HG03066 (cell line): Measurements from ENCODE around the gene LGALS3BP.

Experiments used
- ATAC-seq: cut with Tn5 transposase; IDR thresholded peaks from one replicate; pipeline ENCODE4 v1.9.1; 2021; ENCODE audit warnings: low read depth; ENCODE audit not compliant: unreplicated experiment

The LGALS3BP gene

DNA sequence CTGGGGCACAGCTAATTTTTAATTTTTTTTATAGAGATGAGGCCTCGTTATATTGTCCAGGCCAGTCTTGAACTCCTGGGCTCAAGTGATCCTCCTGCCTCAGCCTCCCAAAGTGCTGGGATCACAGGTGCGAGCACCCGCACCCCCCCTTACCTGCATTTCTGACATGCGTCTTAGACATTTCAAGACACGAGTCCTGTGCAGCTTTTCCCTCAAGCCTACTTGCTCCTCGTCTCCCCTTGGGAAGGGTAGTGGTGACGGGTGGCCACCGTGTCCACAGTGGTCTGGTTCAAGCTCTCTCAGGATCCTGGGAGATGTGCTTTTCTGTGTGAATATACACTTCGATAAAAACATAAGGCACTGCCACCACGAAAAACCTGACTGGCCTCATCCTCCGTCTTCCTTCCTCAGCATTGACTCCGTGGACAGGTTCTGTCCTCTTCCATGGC is 20.2 kb upstream of the LGALS3BP start:
- ATAC-seq = no peak

DNA sequence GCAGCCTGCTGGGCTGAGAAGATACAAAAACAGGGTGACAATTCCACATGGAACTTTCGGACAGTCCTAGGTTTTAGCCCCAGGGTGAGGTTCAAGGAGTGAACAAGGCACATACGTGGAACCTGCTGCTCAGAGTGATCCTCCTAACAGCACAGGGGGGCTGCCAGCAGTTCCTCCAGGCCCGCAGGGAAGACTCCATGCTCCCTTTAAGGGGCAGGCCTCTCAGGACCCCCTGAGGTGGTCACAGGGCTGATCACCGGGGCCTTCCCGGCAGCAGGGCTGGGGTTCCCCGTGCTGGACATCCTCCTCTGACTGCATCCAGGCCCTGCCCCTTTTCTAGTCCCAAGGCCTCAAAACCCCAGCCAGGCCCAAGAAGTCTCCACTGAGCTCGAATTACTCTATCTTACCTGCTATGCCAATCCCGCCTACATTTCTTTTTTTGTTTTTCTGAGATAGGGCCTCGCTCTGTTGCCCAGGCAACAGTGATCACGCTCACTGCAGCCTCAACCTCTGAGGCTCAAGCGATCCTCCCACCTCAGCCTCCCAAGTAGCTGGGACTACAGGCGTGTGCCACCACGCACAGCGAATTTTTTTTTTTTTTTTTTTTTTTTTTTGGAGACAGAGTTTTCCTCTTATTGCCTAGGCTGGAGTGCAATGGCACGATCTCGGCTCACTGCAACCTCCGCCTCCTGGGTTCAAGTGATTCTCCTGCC is 19.5 kb upstream of the LGALS3BP start:
- no peak for ATAC-seq

DNA sequence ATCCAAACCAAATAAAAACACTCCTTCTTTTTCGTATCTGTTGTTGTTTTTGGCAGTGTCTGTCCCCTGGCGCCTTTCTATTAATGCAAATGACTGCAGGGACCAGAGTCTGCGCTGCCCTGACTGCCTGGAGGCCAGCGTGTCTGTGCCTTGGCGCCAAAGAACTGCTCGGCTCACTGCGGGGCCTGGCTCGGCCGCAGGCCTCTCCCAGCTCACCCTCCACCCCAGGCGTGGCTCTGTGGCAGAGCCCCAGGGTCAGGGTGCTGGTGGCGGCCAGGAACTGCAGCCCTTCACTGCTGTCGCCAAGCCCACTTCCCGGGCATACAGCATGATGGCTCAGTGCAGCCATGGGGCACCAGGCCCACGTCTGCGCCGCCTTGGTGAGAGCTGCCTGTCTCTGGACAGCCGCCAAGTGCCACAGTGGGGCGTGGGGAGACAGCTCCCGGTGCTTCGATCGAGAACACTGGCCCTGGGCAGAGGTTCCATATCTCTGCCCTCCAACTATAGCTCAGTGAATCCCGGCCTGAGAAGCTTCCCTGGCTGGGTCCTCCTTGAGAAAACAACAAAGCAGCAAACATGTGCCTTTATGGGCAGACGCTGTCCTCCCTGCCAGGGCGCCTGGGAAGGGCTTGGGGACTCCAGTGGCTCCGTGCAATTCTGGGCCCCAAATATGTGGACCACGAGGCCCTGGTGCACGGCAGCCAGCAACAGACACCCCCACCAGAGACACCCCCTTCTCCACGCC is 18.8 kb upstream of the LGALS3BP start:
- ATAC-seq = no peak

DNA sequence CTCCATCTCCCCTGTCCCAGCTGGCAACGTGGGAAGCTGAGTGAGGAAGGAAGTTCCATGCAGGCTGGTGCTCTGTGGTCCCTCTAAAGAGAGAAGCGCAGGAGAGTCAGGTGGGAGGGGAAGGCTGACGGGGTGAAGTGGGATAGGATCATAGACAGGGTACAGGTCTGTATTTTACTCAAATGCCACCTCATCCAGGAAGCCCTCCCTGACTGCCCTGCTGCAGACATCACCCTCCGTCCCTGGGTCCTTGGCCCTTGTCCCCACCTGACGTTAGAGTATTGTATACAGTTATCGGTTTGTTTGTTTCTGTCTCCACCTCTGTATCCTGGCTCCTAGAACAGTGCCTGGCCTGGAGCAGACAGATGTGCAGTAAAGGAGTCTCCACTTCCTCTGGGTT is 18.2 kb upstream of the LGALS3BP start:
- ATAC-seq = no peak

DNA sequence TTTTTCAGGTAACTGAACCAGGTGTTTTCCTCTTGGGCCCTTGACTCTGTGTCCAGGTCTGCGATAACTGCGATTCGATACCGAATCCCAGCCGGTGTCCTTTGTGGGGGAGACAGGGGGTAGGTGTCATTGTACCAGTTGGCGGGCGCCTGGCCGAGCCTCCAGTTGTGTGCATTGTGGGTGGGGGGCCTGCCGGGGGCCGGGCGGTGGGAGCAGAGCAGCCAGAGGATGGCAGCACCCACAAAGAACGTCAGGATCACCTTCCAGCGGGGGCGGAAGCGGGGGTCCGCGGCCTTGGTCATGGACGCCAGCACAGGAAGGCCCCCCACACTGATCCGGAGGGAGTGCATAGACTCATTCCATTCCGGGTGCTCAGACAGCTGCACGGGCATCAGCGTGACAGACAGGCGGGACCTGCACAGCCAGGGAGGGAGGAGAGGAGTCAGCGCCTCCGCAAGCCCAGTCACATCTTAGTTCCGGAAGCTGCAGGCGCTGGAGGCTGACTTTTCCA is 17.6 kb upstream of the LGALS3BP start:
- ATAC-seq = no peak

DNA sequence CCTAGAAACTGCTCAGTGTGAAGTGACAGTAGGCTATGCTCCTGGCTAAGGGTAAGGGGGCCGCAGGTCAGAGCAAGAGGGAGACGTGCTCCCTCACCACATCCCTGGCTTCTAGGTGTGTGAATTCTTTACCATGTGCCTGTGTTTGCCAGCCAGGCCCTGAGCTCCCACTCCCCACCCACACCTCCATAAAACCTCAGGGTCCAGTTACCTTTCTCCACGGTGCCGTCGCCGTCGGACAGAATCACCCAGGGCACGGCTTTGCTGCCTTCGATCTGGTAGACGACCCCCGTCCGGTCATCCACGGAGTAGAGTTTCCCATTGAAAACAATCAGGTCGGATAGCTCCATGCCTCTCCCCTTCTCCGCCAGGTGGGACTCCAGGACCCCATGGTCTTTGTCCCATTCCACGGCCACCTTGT is 17.1 kb upstream of the LGALS3BP start:
- no peak for ATAC-seq

DNA sequence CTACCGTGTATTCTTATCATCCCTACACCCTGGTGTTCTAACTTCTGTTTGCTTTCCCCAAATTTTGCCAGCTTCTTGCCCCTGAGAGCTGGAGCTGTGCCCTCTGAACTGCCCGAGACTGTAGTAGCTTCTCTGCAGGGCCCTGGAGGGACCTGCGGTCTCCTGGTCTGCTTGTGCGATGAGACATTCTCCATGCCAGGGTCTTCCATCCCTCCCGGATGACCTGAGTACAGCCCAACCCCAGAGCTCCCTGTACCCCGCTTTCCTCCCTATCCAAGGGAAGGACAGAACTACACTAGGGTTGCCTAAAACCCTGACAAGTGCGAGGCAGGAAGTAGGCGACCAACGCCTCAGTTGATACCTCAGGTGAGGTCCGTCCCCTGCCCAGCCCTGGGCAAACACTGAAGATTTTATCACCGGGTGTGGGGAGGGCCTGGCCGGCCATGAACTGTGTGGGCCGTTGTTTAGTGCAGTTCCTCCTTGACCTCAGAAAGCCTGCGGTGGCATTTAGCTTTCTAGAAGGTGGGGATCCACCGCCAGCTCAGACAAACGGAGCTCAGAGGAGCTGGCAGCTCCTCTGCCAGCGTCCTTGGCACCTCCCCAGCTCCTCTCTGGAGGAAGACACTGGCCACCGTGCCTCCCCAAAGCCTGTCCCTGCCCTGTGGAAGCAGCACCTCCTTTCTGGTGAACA is 16.2 kb upstream of the LGALS3BP start:
- ATAC-seq = no peak

DNA sequence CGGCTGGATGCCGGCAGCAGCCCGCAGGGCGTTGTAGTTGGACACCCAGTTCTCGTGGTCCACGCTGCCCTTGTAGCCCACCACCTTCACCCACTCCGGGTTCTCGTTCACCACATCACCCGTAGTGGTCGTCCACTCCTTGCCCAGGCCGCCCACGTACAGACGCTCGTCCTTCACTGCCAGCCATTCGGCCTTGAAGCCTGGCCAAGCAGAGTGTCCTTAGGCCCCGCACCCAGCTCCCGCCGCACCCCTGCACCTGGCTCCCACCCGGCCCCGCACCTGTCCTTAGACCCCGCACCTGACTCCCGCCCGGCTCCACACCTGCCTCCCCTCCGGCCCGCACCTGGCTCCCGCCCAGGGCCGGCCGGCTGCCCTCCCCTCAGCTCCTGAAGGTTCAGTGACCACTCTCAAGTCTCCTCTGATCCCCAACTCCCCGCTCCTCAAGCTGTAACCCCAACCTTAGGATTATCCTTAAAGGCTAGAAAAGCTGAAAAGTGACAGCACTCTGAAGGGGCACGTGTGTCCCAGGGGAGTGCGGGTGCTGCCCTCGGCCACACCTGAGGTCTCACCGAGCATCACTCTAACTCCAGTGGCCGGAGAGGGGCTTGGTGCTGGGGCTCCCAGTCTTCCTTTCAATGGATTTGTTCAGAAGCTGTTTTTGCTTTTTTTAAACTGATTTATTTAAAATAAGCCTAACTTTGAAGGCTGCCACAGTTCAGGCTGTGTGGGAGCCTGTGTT is 15.5 kb upstream of the LGALS3BP start:
- no peak for ATAC-seq

DNA sequence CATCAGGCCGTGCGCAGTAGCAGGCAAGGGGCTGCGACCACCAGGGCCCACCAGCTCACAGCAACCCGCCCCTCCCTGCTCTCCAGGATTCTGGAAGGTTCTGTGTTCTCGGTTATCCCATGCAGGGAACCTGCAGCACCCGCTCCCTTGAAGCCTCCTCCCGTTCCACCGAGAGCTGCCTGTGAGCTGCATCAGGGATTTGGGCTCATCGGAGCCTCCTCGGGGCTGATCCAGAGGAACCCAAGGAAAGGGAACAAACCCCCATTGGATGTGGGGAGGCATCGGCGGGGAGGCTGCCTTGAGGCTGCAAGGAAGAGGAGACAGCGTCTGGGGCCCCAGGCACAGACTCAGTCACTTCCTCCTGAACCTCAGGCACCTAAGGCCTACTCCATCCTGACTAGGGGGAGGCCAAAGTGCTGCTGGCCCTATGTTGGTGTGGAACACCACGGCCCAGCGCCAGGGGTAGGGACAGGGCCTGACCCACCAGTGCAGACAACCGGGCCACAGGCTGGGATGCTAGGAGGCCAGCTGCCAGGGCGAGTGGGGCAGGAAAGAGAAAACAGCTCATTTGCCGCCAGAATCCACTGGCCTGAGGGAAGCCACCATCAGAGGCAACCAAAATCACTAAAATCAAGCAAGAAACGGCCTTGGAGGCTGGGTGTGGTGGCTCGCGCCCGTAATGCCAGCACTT is 14.4 kb upstream of the LGALS3BP start:
- no peak for ATAC-seq

DNA sequence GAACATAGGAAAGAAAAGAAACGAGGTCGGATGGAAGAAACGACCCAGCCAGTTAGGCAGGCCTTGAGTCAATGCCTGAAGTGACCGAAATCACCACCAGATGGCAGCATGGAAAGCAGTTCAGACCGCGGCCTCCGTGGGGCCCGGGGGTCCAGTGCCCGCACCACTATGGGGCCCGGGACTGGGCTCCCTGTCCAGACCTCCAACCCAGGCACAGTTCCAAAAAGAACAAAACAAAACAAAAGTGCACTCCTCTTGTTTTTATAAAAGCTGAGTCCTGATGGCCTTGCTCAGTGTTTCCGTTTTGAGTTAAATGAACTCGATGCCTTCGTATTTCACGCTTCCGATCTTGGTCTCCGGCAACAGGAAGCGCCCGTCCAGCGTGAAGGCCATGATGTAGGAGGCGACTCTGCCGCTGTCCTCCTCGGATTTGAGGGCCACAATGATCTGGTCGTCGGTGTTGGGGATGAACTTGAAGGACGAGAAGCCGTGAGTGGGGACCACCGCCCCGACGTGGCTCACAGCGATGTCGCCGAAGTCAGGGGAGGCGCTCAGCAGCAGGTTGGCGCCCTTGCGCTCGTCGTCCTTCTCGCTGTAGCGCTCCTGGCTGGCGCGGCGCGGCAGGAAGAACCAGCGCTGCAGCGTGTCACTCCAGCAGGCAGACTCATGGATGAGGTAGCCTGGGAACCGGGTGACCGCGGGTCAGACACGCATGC is 13.7 kb upstream of the LGALS3BP start:
- no peak for ATAC-seq

DNA sequence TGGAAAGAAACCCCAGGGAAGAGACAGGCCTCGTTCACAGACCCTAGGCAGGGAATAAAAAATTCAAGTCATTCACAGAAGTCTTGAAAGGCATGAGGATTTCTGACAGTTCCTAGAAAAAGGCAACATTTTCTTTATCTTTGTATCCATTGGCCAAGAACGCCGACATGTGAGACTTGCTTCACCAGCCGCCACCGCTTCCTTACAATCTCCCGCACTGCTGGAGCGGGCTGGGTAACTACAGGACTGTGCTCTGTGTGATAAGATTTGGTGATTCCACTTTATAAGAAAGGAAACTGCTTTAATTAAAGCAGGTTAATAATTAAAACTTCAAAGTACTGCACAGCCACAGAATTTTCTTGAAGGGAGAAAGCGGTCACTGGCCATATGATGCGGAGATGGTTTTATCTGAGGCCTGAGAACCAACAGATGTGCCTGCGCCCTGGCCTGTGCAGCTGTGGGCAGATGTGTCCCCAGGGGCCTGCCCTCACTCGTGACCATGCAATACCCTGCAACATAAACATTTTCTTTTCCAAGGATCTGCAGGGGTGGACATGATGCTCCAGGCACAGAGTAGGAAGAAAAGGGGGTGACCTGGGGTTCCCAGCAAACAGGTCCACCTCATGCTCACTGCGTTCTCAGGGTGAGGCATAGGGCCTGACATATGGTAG is 13.0 kb upstream of the LGALS3BP start:
- no peak for ATAC-seq

DNA sequence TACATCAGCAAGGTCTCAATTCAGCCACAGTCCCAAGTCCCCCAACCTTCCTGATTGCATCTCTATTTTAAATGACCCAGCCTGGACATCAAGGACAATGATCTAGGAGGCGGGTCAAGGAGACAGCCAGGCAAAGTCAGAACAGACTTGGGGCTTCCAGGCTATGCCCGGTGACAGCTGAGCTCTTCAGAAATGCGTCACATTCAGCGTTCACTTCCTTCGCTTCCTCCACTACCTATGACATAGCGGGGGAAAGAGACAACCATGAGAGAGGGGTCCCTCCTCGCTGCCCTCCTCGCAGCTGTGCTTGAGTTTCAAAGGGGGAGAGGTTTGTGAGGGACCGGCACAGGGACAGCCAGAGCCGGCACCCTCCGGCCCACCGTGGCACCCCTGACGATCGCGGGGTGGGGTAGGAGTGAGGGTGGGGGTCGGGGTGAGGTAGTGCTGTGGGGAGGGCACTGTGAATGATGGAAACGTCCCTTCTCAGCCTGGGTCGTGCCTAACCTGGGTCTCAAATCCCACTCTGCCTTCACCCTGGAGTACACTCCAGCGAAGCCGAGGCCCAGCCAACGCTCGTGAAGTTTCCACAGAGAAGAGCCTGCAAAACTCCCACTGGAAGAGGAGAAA is 12.3 kb upstream of the LGALS3BP start:
- no peak for ATAC-seq

DNA sequence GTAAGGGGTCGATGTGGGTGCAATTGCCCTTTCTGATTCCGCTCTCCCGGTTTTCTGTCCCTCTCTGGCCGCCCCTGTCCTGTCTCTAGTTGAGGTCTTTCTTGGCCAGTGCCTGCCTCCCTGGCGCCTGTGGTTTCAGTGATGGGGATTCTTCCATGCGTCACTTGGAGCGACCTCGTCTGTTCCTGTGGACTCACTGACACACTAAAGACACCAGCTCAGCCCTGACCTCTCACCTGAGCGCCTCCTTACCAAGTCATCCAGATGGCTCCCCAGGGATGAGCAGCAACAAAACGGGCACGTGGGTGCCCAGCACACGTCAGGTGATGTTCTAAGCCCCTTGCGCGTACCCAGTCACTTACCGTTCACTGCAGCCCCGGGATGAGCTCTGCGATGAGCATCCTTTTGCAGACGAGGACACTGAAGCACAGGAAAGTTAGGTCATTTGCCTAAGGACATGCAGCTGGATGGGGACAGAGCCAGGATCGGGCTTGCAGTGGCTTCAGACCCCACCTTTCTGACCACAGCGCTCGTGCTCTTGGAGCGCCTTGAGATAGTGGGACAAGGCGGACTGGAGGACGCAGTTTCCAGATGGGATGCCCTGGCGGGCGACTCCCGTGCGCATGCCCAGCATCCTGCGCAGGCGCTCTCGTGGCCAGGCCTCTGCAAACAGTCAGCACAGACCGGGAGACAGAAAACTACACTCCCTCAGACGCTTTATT is 11.5 kb upstream of the LGALS3BP start:
- ATAC-seq = no peak

DNA sequence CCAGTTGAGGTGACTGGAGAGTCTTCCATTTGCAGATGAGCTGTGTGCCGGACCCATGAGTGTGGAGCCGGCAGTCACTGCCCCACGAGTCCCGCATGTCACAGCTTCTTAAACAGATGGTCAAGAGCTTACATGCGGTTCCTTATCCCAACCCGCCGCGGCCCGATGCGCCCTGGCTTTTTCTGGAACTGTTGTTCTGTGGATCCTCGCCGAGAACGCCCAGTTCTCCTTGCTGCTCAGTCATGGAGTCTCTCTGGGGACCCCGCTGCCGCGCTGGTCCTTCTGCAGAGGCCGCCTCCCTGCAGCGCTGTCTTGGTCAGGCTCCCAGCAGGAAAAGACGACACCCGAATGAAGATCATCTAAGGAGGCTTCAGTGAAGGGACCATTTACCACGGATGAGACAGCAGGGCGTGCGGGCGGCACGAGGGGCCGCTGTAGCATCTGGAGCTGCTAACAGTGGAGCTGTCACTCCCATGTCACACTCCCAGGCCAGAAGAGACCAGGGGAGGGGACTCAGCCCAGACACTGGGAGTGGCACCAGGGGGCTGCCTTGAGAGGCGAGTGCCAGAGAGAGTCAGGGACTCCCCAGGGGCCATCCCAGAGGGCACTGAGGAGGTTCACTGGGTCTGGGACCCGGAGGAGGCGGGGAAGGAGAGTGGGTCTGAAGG is 10.8 kb upstream of the LGALS3BP start:
- ATAC-seq = no peak

DNA sequence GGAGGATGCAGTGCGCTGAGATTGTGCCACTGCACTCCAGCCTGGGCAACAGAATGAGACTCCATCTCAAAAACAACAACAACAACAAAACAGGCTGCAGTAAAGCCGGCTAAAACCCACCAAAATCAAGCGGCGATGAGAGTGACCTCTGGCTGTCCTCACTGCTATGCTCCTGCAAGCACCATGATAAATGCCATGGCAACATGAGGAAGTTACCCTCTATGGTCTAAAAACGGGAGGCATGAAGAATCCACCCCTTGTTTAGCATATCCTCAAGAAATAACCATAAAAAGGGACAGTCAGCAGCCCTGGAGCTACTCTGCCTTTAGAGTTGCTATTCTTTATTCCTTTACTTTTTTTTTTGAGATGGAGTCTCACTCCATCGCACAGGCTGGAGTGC is 8.4 kb upstream of the LGALS3BP start:
- no peak for ATAC-seq

DNA sequence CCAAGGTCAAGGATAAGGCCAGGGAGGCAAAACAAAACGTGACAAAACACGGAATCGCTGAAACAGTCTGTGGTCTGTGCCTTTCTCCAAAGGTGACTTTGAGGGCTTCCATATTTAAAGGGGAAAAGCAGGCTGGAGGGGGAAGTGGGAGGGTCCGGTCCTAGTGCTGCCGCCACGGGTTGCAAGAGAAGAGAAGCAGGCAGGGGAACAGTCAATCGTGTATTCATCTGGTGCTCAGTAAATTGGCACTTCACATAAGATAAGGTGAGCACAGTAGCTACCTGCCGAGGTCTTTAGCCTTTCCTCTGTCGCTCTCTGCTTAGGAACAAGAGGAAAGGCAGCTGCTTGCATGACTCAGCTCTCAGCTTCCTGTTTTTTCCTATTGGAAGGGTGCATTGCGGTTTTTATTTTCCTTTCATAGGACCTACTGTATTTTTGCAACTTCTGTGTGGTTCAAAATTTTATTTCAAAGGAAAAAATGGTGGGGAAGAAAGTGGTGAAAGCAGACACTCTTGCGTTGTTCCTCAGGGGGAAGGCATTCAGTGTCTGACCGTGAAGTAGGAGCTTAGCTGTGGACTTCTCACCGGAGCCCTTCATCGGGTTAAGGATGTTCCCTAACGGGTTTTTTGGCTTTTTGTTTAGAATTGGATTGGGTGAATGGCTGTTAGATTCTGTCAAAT is 7.1 kb upstream of the LGALS3BP start:
- no peak for ATAC-seq
